Measurements from ENCODE around the gene PTPRC. TPM values are rescaled to one million over a fixed set of nuclear protein-coding genes. Genes with fewer than 3 reads are reported as not detected.

PTPRC gene
- total RNA-seq, 2 donors from 2014 or later: 490 to 545 TPM

DNA sequence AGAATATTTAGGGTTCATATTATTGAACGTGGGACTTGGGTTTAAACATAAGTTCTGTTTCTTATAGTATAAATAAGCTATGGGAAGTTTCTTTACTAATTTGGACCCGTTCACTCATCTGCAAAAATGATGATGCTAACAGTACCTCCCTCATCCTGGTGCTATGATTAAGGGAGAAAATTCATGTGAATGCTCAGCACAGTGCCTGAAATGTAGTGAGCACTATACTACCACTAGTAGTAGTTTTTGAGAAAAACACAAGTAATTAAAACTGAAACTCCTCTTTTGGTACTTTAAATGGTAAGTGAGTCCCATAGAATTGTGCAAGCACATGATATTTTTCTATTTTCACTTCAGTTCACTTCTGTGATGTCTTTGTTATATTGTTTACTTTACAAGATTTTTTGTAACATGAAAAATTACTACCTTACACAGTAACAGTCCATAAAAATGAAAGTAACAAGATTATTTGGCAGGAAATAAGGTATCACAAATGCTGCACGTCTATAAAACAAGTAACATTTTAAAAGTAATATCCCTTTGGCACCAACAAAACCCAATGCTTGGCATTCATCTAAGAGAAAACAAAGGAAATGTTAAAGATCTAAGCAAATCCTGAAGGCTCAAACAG is 11.3 kb upstream of the PTPRC start:
- peak; percentile 61 to 70 for ATAC-seq (replicated peaks in 1 of 2)
- Mint-ChIP-seq H3K9me3 (no peaks in the 10 kb centered on the region), H3K27me3 (ENCODE audit: low read depth) (no peaks in the 10 kb centered on the region), H3K4me1 (ENCODE audit: low read depth) (peaks cover 94% of the 10 kb centered on the region), H3K27ac (peak overlapping the region; percentile 99), H3K4me3 (peak overlapping the region; percentile 61 to 73), H3K36me3 (ENCODE audit: insufficient read depth in 2 of 2) (no peaks in the 10 kb centered on the region)
- no peak for DNase-seq

GRCh38 chr1:198628067-198628455 is 10.8 kb upstream of the PTPRC start:
- ATAC-seq (replicated peaks in 1 of 2): peak in 1 of 2 donors; percentile 3
- Mint-ChIP-seq H3K27ac (peak overlapping the region; percentile 99), H3K4me3 (peak overlapping the region; percentile 61 to 73), H3K36me3 (ENCODE audit: insufficient read depth in 2 of 2) (peaks cover 0 to 4% of the 10 kb centered on the region in 2 donors), H3K4me1 (ENCODE audit: low read depth) (peaks cover 94% of the 10 kb centered on the region), H3K27me3 (ENCODE audit: low read depth) (no peaks in the 10 kb centered on the region), H3K9me3 (no peaks in the 10 kb centered on the region)
- no peak for DNase-seq

- Mint-ChIP-seq H3K27ac (peak overlapping the region; percentile 99), H3K27me3 (ENCODE audit: low read depth) (no peaks in the 10 kb centered on the region), H3K4me1 (ENCODE audit: low read depth) (peaks cover 96% of the 10 kb centered on the region), H3K9me3 (peaks cover 5 to 6% of the 10 kb centered on the region in 2 donors), H3K4me3 (peak overlapping the region; percentile 5 to 73), H3K36me3 (ENCODE audit: insufficient read depth in 2 of 2) (peaks cover 3 to 15% of the 10 kb centered on the region in 2 donors)
- ATAC-seq (replicated peaks in 1 of 2): no peak
- no peak for DNase-seq
Observed at GRCh38 chr1:198629610-198630009, 9.2 kb upstream of the PTPRC start.

DNA sequence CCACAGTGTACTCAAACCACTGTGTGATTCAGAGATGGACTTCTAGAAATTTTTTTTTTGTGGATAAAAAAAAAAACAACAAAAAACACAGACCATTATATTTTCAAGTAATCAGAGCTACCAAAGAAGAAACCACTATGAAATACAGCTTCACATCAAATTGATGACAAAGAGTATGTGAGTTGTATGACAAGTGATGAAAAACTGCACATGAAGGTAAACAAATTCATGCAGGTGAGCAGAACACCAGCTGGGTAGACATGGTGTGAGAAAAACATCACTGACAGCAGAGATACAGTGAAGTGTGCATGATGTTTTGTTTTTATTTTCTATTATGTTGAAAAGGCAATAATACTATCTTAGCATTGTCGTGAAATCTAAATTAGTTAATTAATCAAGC is 8.0 kb upstream of the PTPRC start:
- ATAC-seq (replicated peaks in 1 of 2) (no peak), DNase-seq (no peak)
- Mint-ChIP-seq H3K4me1 (ENCODE audit: low read depth) (peaks cover 96% of the 10 kb centered on the region), H3K36me3 (ENCODE audit: insufficient read depth in 2 of 2) (peaks cover 3 to 15% of the 10 kb centered on the region in 2 donors), H3K9me3 (peaks cover 5 to 6% of the 10 kb centered on the region in 2 donors), H3K4me3 (peak overlapping the region in 1 of 2 donors; percentile 42), H3K27me3 (ENCODE audit: low read depth) (no peaks in the 10 kb centered on the region), H3K27ac (peak overlapping the region; percentile 90)

DNA sequence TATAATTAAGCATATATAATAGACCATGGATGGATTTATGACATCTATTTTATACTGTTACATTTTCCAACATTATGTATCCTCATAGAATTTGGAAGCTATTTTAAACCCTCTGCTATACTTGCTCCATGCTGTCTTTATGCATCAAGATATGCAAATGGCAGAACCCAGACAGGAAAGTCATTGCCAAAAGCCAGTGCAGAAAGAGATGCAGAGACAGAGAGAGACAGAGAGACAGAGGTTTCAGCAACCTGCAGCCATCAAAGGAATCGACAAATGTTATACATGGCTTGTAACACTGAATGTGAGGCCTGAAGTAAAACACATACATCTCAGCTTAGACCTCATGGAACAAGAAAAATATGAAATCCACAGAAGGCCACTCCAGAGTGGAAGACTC is 7.5 kb upstream of the PTPRC start:
- peaks cover 5 to 6% of the 10 kb centered on the region in 2 donors for H3K9me3 Mint-ChIP-seq
- ATAC-seq (replicated peaks in 1 of 2) (no peak), DNase-seq (no peak)
- H3K27ac Mint-ChIP-seq: peak overlapping the region; percentile 90
- peaks cover 3 to 15% of the 10 kb centered on the region in 2 donors for H3K36me3 Mint-ChIP-seq (ENCODE audit: insufficient read depth in 2 of 2)
- peak overlapping the region in 1 of 2 donors; percentile 42 for H3K4me3 Mint-ChIP-seq
- peaks cover 96% of the 10 kb centered on the region for H3K4me1 Mint-ChIP-seq (ENCODE audit: low read depth)
- H3K27me3 Mint-ChIP-seq (ENCODE audit: low read depth): no peaks in the 10 kb centered on the region

GRCh38 chr1:198632007-198632406 is 6.8 kb upstream of the PTPRC start:
- peaks cover 3 to 15% of the 10 kb centered on the region in 2 donors for H3K36me3 Mint-ChIP-seq (ENCODE audit: insufficient read depth in 2 of 2)
- peaks cover 96% of the 10 kb centered on the region for H3K4me1 Mint-ChIP-seq (ENCODE audit: low read depth)
- H3K27ac Mint-ChIP-seq: peak overlapping the region; percentile 90
- H3K4me3 Mint-ChIP-seq: peak overlapping the region; percentile 31 to 70
- ATAC-seq (replicated peaks in 1 of 2) (no peak), DNase-seq (no peak)
- H3K9me3 Mint-ChIP-seq: peaks cover 5 to 6% of the 10 kb centered on the region in 2 donors
- H3K27me3 Mint-ChIP-seq (ENCODE audit: low read depth): no peaks in the 10 kb centered on the region

DNA sequence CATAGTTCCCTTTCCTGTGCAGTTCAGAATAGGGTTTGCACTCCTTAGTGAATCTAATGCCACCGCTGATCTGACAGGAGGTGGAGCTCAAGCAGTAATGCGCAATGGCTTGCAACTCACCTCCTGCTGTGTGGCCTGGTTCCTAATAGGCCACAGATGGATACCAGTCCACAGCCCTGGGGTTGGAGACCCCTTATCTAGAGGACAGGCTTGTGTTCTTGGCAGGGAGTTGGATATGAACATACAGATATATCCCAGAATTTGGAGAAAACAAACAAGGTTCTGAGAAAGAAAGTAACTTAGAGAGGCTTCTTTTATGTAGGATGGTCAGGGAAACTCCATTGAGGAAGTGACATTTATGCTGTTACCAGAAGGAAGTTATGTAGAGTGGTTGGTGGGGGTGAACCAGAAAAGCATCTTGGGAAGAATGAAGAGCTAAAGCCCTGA is 5.1 kb upstream of the PTPRC start:
- H3K9me3 Mint-ChIP-seq: peaks cover 5 to 6% of the 10 kb centered on the region in 2 donors
- H3K4me3 Mint-ChIP-seq: peak overlapping the region; percentile 38 to 75
- H3K4me1 Mint-ChIP-seq (ENCODE audit: low read depth): peaks cover 87% of the 10 kb centered on the region
- peaks cover 3 to 15% of the 10 kb centered on the region in 2 donors for H3K36me3 Mint-ChIP-seq (ENCODE audit: insufficient read depth in 2 of 2)
- peak overlapping the region; percentile 88 for H3K27ac Mint-ChIP-seq
- H3K27me3 Mint-ChIP-seq (ENCODE audit: low read depth): no peaks in the 10 kb centered on the region
- no peak for ATAC-seq (replicated peaks in 1 of 2)
- no peak for DNase-seq

DNA sequence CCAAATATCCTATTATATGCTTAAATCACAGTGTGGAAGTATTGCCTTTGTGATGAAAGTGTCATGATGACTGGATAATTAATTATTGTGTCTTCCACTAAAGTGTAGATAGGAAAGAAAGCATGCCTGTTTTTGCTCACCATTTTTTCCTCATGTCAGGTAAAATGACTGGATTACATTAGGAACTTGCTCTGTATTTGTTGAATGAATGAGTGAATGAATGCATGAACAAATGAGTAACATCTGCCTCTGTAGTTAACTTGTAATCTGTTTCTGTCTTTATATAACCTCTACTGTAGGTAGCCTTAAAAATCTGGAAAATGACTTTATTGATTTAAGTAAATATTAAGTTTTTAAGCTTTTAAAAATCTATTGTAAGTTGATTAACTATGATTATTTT is 2.9 kb upstream of the PTPRC start:
- Mint-ChIP-seq H3K4me1 (ENCODE audit: low read depth) (peaks cover 66% of the 10 kb centered on the region), H3K4me3 (peak overlapping the region; percentile 27 to 87), H3K9me3 (peaks cover 5 to 6% of the 10 kb centered on the region in 2 donors), H3K27me3 (ENCODE audit: low read depth) (no peaks in the 10 kb centered on the region), H3K27ac (peak overlapping the region; percentile 88), H3K36me3 (ENCODE audit: insufficient read depth in 2 of 2) (peaks cover 6 to 19% of the 10 kb centered on the region in 2 donors)
- DNase-seq (no peak), ATAC-seq (replicated peaks in 1 of 2) (no peak)

GRCh38 chr1:198636391-198636790 is 2.4 kb upstream of the PTPRC start:
- no peaks in the 10 kb centered on the region for H3K27me3 Mint-ChIP-seq (ENCODE audit: low read depth)
- peaks cover 62% of the 10 kb centered on the region for H3K4me1 Mint-ChIP-seq (ENCODE audit: low read depth)
- peaks cover 6 to 19% of the 10 kb centered on the region in 2 donors for H3K36me3 Mint-ChIP-seq (ENCODE audit: insufficient read depth in 2 of 2)
- ATAC-seq (replicated peaks in 1 of 2) (peak in 1 of 2 donors; percentile 12), DNase-seq (no peak)
- peaks cover 5 to 6% of the 10 kb centered on the region in 2 donors for H3K9me3 Mint-ChIP-seq
- peak overlapping the region; percentile 88 for H3K27ac Mint-ChIP-seq
- peak overlapping the region; percentile 77 to 87 for H3K4me3 Mint-ChIP-seq

- no peaks in the 10 kb centered on the region for H3K27me3 Mint-ChIP-seq (ENCODE audit: low read depth)
- DNase-seq (no peak), ATAC-seq (replicated peaks in 1 of 2) (no peak)
- peaks cover 9 to 24% of the 10 kb centered on the region in 2 donors for H3K36me3 Mint-ChIP-seq (ENCODE audit: insufficient read depth in 2 of 2)
- H3K4me1 Mint-ChIP-seq (ENCODE audit: low read depth): peaks cover 55% of the 10 kb centered on the region
- H3K27ac Mint-ChIP-seq: peak overlapping the region; percentile 88
- peaks cover 5 to 6% of the 10 kb centered on the region in 2 donors for H3K9me3 Mint-ChIP-seq
- peak overlapping the region; percentile 77 to 87 for H3K4me3 Mint-ChIP-seq
Observed at GRCh38 chr1:198637157-198637556, 1.7 kb upstream of the PTPRC start.

- peak overlapping the region; percentile 84 to 92 for H3K4me3 Mint-ChIP-seq
- no peak for ATAC-seq (replicated peaks in 1 of 2)
- peaks cover 55% of the 10 kb centered on the region for H3K4me1 Mint-ChIP-seq (ENCODE audit: low read depth)
- peak overlapping the region; percentile 100 for H3K27ac Mint-ChIP-seq
- H3K9me3 Mint-ChIP-seq: peaks cover 5 to 6% of the 10 kb centered on the region in 2 donors
- no peaks in the 10 kb centered on the region for H3K27me3 Mint-ChIP-seq (ENCODE audit: low read depth)
- no peak for DNase-seq
- peaks cover 14 to 29% of the 10 kb centered on the region in 2 donors for H3K36me3 Mint-ChIP-seq (ENCODE audit: insufficient read depth in 2 of 2)
Observed at GRCh38 chr1:198637916-198638437, 863 bp upstream of the PTPRC start.

- no peak for DNase-seq
- Mint-ChIP-seq H3K4me1 (ENCODE audit: low read depth) (peaks cover 55% of the 10 kb centered on the region), H3K4me3 (peak overlapping the region; percentile 84 to 92), H3K27ac (peak overlapping the region; percentile 100), H3K27me3 (ENCODE audit: low read depth) (no peaks in the 10 kb centered on the region), H3K9me3 (peaks cover 3 to 4% of the 10 kb centered on the region in 2 donors), H3K36me3 (ENCODE audit: insufficient read depth in 2 of 2) (peaks cover 16 to 29% of the 10 kb centered on the region in 2 donors)
- ATAC-seq (replicated peaks in 1 of 2): no peak
Observed at GRCh38 chr1:198638441-198638840, 399 bp upstream of the PTPRC start.

GRCh38 chr1:198639671-198640143 is 867 bp downstream of the PTPRC start:
- DNase-seq (no peak), ATAC-seq (replicated peaks in 1 of 2) (no peak)
- Mint-ChIP-seq H3K4me3 (peak overlapping the region; percentile 84 to 93), H3K27ac (peak overlapping the region; percentile 100), H3K36me3 (ENCODE audit: insufficient read depth in 2 of 2) (peaks cover 18 to 27% of the 10 kb centered on the region in 2 donors), H3K9me3 (no peaks in the 10 kb centered on the region), H3K4me1 (ENCODE audit: low read depth) (peaks cover 55% of the 10 kb centered on the region), H3K27me3 (ENCODE audit: low read depth) (no peaks in the 10 kb centered on the region)
